PC-3 (cell line): Measurements from ENCODE around the gene ABL2. TPM values are rescaled to one million over a fixed set of nuclear protein-coding genes. Genes with fewer than 3 reads are reported as not detected.
A peak's percentile ranks its signal among the peaks of the same experiment; 100 is the strongest.

Source experiments
- ATAC-seq: fragments of 200-7000 bp; cut with Tn5 transposase; 2 replicates; pipeline ENCODE4 v1.9.1; 2020; ENCODE audit warnings: mild to moderate bottlenecking, moderate library complexity
- BruUV-seq: library from RNA; stranded (reverse); fragments of 400-500 nt; replicated peaks from 2 replicates; lab custom pipeline; 2021; lab: Mats Ljungman, UMichigan
- CTCF ChIA-PET: fragments of 300-600 bp; sonication (Branson Sonifier 250); formaldehyde crosslinking; loops from one replicate; lab custom pipeline; 2022; ENCODE audit warnings: antibody characterized with exemption; lab: Charles Lee
- POLR2A ChIA-PET: fragments of 300-600 bp; sonication (Branson Sonifier 250); formaldehyde crosslinking; loops from one replicate; lab custom pipeline; 2022; ENCODE audit warnings: antibody characterized with exemption; ENCODE audit not compliant: unreplicated experiment; lab: Charles Lee
- DNase-seq: peaks from one replicate; pipeline ENCODE4 v3.0.0-alpha.2; 2015
- H2AFZ ChIP-seq: fragments of 300-600 bp; sonication (generic); 2 replicates; pipeline ENCODE4 v1.6.0; 2016; ENCODE audit warnings: antibody characterized with exemption, low read length
- H3F3A ChIP-seq: fragments of 300-600 bp; sonication (generic); one replicate; pipeline ENCODE4 v1.6.0; 2017; ENCODE audit warnings: antibody characterized with exemption, low read length, control low read depth, mild to moderate bottlenecking; ENCODE audit not compliant: unreplicated experiment
- H3K27ac ChIP-seq: fragments of 300-600 bp; sonication (generic); 2 replicates; pipeline ENCODE4 v1.5.1; 2016; ENCODE audit warnings: mild to moderate bottlenecking, low read length
- H3K27me3 ChIP-seq: fragments of 300-600 bp; sonication (generic); 2 replicates; pipeline ENCODE4 v1.6.1; 2016; ENCODE audit warnings: low read length, mixed read lengths
- H3K36me3 ChIP-seq: fragments of 300-600 bp; sonication (generic); 2 replicates; pipeline ENCODE4 v1.6.1; 2016; ENCODE audit warnings: low read depth, mixed run types, low read length, mixed read lengths
- H3K4me1 ChIP-seq: fragments of 300-600 bp; sonication (generic); 2 replicates; pipeline ENCODE4 v1.5.1; 2016; ENCODE audit warnings: low read length; ENCODE audit not compliant: insufficient read depth
- H3K4me2 ChIP-seq: fragments of 300-600 bp; sonication (generic); 2 replicates; pipeline ENCODE4 v1.6.0; 2016; ENCODE audit warnings: low read length
- H3K4me3 ChIP-seq: fragments of 300-600 bp; sonication (generic); 2 replicates; pipeline ENCODE4 v1.5.1; 2016; ENCODE audit warnings: mild to moderate bottlenecking, low read length, mixed read lengths
- H3K79me2 ChIP-seq: fragments of 300-600 bp; sonication (generic); 2 replicates; pipeline ENCODE4 v1.6.1; 2017; ENCODE audit warnings: low read length, mixed read lengths
- H3K9ac ChIP-seq: fragments of 300-600 bp; sonication (generic); 2 replicates; pipeline ENCODE4 v1.6.0; 2016; ENCODE audit warnings: mild to moderate bottlenecking, low read length
- H3K9me2 ChIP-seq: fragments of 300-600 bp; sonication (generic); replicated peaks from 2 replicates; pipeline ENCODE4 v1.6.1; 2016; ENCODE audit warnings: mixed run types, low read length, mixed read lengths
- H3K9me3 ChIP-seq: fragments of 300-600 bp; sonication (generic); 2 replicates; pipeline ENCODE4 v1.6.1; 2016; ENCODE audit warnings: low read length, mixed read lengths
- H4K20me1 ChIP-seq: fragments of 300-600 bp; sonication (generic); 2 replicates; pipeline ENCODE4 v1.6.1; 2016; ENCODE audit warnings: low read length, mixed read lengths
- EZH2 ChIP-seq: fragments of 300-600 bp; sonication (generic); IDR thresholded peaks from one replicate; pipeline ENCODE4 v1.6.1; 2017; ENCODE audit warnings: antibody characterized with exemption, mild to moderate bottlenecking, low read length; ENCODE audit not compliant: unreplicated experiment
- EZH2phosphoT487 ChIP-seq: fragments of 300-600 bp; sonication (generic); IDR thresholded peaks from 2 replicates; pipeline ENCODE4 v1.6.1; 2018; ENCODE audit warnings: mild to moderate bottlenecking, antibody characterized with exemption, low read length, borderline replicate concordance
- intact Hi-C: fragments of 100-400 bp; cut with micrococcal nuclease; formaldehyde crosslinking; loops from 2 replicates; pipeline ENCODE4 v1.9.0; 2023
- total RNA-seq: library from RNA; depleted of rRNA; stranded (reverse); fragments of >200 nt; gene quantifications from 2 replicates; pipeline ENCODE4 v1.2.3, GENCODE V29; 2014
- TF ChIP-seq, protein P1 (sequence below): fragments of 300-600 bp; sonication (generic); conservative IDR thresholded peaks from 2 replicates; pipeline ENCODE4 v1.5.1; 2017; ENCODE audit warnings: antibody characterized with exemption, low read depth, mild to moderate bottlenecking, low read length

ABL2 gene
- total RNA-seq, 1 experiment from 2014 or later: 15.9 TPM

DNA sequence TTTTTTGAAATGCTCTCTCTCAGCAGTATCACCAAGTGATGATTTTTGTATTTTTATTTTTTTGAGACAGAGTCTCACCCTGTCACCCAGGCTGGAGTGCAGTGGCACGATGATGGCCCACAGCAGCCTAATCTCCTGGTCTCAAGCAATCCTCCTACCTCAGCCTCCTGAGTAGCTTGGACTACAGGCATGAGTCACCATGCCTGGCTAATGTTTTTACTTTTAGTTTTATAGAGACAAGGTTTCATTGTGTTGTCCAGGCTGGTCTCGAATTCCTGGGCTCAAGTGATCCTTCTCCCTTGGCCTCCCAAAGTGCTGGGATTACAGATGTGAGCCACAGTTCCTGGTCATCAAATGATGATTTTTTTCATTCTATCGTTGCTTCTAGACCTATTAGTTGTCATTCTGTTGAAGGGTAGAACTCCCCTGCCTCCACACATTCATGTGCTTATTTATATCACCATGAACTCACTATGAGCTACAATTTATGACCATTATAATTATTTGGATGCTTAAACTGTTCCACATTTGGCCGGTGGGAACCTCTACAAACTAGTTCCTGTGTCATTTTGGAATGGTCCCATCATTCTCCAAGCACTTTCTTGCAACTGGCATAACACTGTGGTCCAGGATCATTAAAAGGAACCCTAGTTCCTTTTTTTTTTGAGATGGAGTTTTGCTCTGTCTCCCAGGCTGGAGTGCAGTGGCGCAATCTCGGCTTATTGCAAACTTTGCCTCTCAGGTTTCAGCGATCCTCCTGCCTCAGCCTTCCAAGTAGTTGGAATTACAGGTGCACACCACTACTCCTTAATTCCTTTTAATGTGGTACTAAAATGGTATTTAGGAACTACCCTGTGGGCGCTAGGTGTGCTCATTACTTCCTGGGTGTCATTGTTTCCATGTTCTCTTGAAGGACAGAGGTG, 167.9 kb downstream of the ABL2 start:
- Histone ChIP-seq H3F3A (no peaks in the 10 kb centered on the region), H3K79me2 (no peaks in the 10 kb centered on the region), H3K4me3 (no peak overlapping the region), H2AFZ (no peak overlapping the region), H3K9ac (no peak overlapping the region), H3K9me2 (no peaks in the 10 kb centered on the region), H3K4me2 (no peak overlapping the region), H4K20me1 (no peaks in the 10 kb centered on the region), H3K27me3 (no peaks in the 10 kb centered on the region), H3K4me1 (peaks cover 15% of the 10 kb centered on the region), H3K9me3 (no peaks in the 10 kb centered on the region), H3K36me3 (peaks cover 2% of the 10 kb centered on the region), H3K27ac (no peak overlapping the region)
- DNase-seq: peak; percentile 33
- no TSS peak for BruUV-seq
- TF ChIP-seq EZH2 (no peak), EZH2phosphoT487 (no peak)
- TF ChIP-seq, protein P1, sequence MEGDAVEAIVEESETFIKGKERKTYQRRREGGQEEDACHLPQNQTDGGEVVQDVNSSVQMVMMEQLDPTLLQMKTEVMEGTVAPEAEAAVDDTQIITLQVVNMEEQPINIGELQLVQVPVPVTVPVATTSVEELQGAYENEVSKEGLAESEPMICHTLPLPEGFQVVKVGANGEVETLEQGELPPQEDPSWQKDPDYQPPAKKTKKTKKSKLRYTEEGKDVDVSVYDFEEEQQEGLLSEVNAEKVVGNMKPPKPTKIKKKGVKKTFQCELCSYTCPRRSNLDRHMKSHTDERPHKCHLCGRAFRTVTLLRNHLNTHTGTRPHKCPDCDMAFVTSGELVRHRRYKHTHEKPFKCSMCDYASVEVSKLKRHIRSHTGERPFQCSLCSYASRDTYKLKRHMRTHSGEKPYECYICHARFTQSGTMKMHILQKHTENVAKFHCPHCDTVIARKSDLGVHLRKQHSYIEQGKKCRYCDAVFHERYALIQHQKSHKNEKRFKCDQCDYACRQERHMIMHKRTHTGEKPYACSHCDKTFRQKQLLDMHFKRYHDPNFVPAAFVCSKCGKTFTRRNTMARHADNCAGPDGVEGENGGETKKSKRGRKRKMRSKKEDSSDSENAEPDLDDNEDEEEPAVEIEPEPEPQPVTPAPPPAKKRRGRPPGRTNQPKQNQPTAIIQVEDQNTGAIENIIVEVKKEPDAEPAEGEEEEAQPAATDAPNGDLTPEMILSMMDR: no peak
- ChIA-PET POLR2A (no interaction called here), CTCF (no interaction called here)
- intact Hi-C loops: no loop called here
- ATAC-seq: no peak; the same call in 1 of the 2 replicates

DNA sequence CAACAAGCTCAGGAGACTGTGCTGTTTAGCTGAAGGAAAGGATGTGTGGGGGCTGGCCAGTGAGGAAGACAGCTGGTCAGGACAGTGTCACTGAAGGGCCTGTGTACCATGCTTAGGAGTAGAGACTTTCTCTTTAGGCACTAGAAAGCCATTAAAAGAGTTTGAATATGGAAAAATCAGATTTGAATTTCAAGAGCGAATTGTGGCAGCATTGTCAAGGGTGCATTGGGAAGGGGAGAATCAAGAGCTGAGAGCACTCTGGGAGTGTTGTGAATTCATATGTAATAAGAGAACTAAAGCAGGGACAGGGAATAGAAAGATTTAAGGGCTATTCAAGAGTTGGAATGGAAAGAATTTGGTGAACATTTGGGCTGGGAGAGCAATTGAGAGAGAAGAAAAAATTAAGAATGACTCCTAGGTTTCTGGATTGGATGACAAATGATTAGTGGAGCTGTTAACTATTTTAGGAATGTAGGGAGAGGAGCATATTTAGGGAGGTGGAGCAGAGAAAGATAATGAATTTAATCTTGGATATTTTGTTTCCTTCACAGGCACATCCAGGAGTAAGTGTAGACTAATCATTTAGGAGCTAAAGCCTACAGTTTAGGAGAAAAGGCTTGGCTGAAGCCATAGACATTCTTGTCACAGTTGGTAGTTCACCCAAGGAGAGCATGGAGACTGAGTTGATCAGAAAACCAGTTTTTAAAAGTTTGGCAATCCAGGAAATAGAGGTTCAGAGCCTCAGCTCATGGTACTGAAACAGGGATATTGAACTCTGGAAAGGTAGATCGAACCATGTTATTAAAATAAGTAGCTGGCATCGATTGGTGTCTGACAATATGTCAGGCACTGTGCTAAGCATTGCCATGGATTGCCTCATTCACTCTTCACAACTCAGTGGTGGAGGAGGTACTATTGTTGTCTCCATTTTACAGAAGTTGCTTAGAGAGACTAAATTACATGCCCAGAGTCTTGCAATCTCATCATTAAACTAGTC, 170.7 kb downstream of the ABL2 start:
- Histone ChIP-seq H3K27ac (no peak overlapping the region), H3K4me3 (no peak overlapping the region), H3K27me3 (no peaks in the 10 kb centered on the region), H3K9me2 (no peaks in the 10 kb centered on the region), H3K4me1 (peaks cover 32% of the 10 kb centered on the region), H3K9me3 (no peaks in the 10 kb centered on the region), H3K4me2 (peak overlapping the region; percentile 17; the same call in 1 of the 2 replicates), H4K20me1 (no peaks in the 10 kb centered on the region), H3F3A (no peaks in the 10 kb centered on the region), H2AFZ (no peak overlapping the region), H3K36me3 (peaks cover 4% of the 10 kb centered on the region; the same call in 1 of the 2 replicates), H3K79me2 (no peaks in the 10 kb centered on the region), H3K9ac (no peak overlapping the region)
- intact Hi-C loops: no loop called here
- no TSS peak for BruUV-seq
- ATAC-seq (peak; percentile 15; the same call in 1 of the 2 replicates), DNase-seq (peak; percentile 42)
- CTCF ChIA-PET: no interaction called here
- TF ChIP-seq EZH2: no peak
- no peak for TF ChIP-seq EZH2phosphoT487
- TF ChIP-seq, protein P1: no peak
- POLR2A ChIA-PET: no interaction called here
